Stomach (tissue), 4 donors: ENCODE data around the gene RCBTB1.
A peak's percentile ranks its signal among the peaks of the same experiment; 100 is the strongest.

ENCODE experiments used
- CTCF ChIP-seq, 7 experiments: fragments of 450-650 bp in 4 of 7; fragments of 200-600 bp in 3 of 7; sonication (generic) in 3 of 7; IDR thresholded peaks; one replicate each; pipeline ENCODE4 v1.5.1; 2016 to 2019; ENCODE audit warnings: antibody characterized with exemption in 7 of 7, control low read depth in 2 of 7, mild to moderate bottlenecking in 1 of 7
- POLR2A ChIP-seq, 4 donors: fragments of 450-650 bp; IDR thresholded peaks; one replicate each; pipeline ENCODE4 v1.6.1; 2016; ENCODE audit warnings: antibody characterized with exemption in 4 of 4, control low read depth in 2 of 4, mild to moderate bottlenecking in 1 of 4, moderate library complexity in 1 of 4
- POLR2AphosphoS5 ChIP-seq, 3 donors: sonication (generic); formaldehyde crosslinking; IDR thresholded peaks; one replicate each; pipeline ENCODE4 v1.6.1; 2016; ENCODE audit warnings: antibody characterized with exemption in 3 of 3

GRCh38 chr13:49495783-49496762 lies 89.3 kb downstream of the RCBTB1 start, which contains the start of gene PHF11:
- TF ChIP-seq CTCF (IDR thresholded peaks at IDR 0.05) (peak in 4 of 7 experiments; percentile 11 to 52 (median 18)), POLR2AphosphoS5 (IDR thresholded peaks at IDR 0.05) (peak in 2 of 3 donors; percentile 80 to 86), POLR2A (IDR thresholded peaks at IDR 0.05) (no peak)
